Endothelial cell of umbilical vein (primary cell): ENCODE measurements around the gene SHISA9. TPM values are rescaled to one million over a fixed set of nuclear protein-coding genes. Genes with fewer than 3 reads are reported as not detected.

ENCODE experiments used
- BruUV-seq: library from RNA; stranded (reverse); fragments of 400-500 nt; replicated peaks from 2 replicates; lab custom pipeline; 2021; lab: Mats Ljungman, UMichigan
- CTCF ChIA-PET: fragments of 300-600, 350-600 bp; sonication (Branson Sonifier 250); formaldehyde crosslinking; loops from one replicate; lab custom pipeline; 2021; ENCODE audit warnings: antibody characterized with exemption, inconsistent platforms; lab: Charles Lee
- POLR2A ChIA-PET: fragments of 300-600, 350-600 bp; sonication (Branson Sonifier 250); formaldehyde crosslinking; loops from one replicate; lab custom pipeline; 2021; ENCODE audit warnings: antibody characterized with exemption, inconsistent platforms; lab: Charles Lee
- DNase-seq: peaks from one replicate; pipeline ENCODE4 v3.0.0-alpha.2; 2011; ENCODE audit warnings: low read depth, low spot score
- FAIRE-seq: peaks from 2 replicates; lab custom pipeline; 2011; peaks lifted over from hg19 to GRCh38; lab: Jason Lieb, UNC
- H2AFZ ChIP-seq: 2 replicates; pipeline ENCODE4 v1.6.0; 2012; ENCODE audit warnings: low read depth, low read length, control low read depth, inconsistent platforms
- H3K27ac ChIP-seq: 2 replicates; pipeline ENCODE4 v1.5.1; 2011; ENCODE audit warnings: low read depth, mild to moderate bottlenecking, control low read depth, low read length, moderate library complexity; ENCODE audit not compliant: insufficient read depth
- H3K27me3 ChIP-seq, 2 experiments: 2 replicates each; pipeline versions ENCODE4 v1.6.0 to v1.6.1; 2011; ENCODE audit warnings: low read length in 2 of 2, mixed read lengths in 1 of 2; ENCODE audit not compliant: control insufficient read depth in 2 of 2, insufficient read depth in 2 of 2
- H3K36me3 ChIP-seq, 2 experiments: 2 replicates in 1 of 2; 3 replicates in 1 of 2; pipeline ENCODE4 v1.5.1; 2011; ENCODE audit warnings: low read length in 2 of 2, mild to moderate bottlenecking in 1 of 2, moderate library complexity in 1 of 2; ENCODE audit not compliant: control insufficient read depth in 2 of 2, insufficient read depth in 2 of 2; ENCODE audit errors: extremely low read depth in 1 of 2
- H3K4me1 ChIP-seq: 3 replicates; pipeline ENCODE4 v1.5.1; 2011; ENCODE audit warnings: mild to moderate bottlenecking, low read length; ENCODE audit not compliant: control insufficient read depth, insufficient read depth; ENCODE audit errors: extremely low read depth
- H3K4me2 ChIP-seq: 2 replicates; pipeline ENCODE4 v1.6.1; 2011; ENCODE audit warnings: low read length, control low read depth, mixed read lengths; ENCODE audit not compliant: insufficient read depth
- H3K4me3 ChIP-seq, 3 experiments: fragments of 200-600 bp in 1 of 3; sonication (generic), shearing (Covaris generic) in 1 of 3; replicated peaks in 1 of 3; 2 replicates each; pipeline ENCODE4 v1.5.1; 2011 to 2016; ENCODE audit warnings: control low read depth in 3 of 3, low read length in 3 of 3, mild to moderate bottlenecking in 2 of 3, inconsistent platforms in 1 of 3, low read depth in 1 of 3, moderate library complexity in 1 of 3; ENCODE audit not compliant: insufficient read depth in 1 of 3
- H3K79me2 ChIP-seq: 2 replicates; pipeline ENCODE4 v1.6.0; 2012; ENCODE audit warnings: low read length, inconsistent platforms; ENCODE audit not compliant: control insufficient read depth, insufficient read depth
- H3K9ac ChIP-seq: replicated peaks from 2 replicates; pipeline ENCODE3; 2011; ENCODE audit warnings: low read length, control low read depth; ENCODE audit not compliant: insufficient read depth; ENCODE audit errors: extremely low read depth
- H3K9me1 ChIP-seq: replicated peaks from 3 replicates; pipeline ENCODE4 v1.6.0; 2011; ENCODE audit warnings: mild to moderate bottlenecking, low read length; ENCODE audit not compliant: control insufficient read depth, insufficient read depth; ENCODE audit errors: extremely low read depth
- H3K9me3 ChIP-seq: replicated peaks from 2 replicates; pipeline ENCODE4 v1.5.1; 2012; ENCODE audit warnings: low read length, inconsistent platforms; ENCODE audit not compliant: control insufficient read depth, insufficient read depth
- H4K20me1 ChIP-seq: replicated peaks from 2 replicates; pipeline ENCODE3; 2011; ENCODE audit warnings: mild to moderate bottlenecking, low read length; ENCODE audit not compliant: control insufficient read depth, insufficient read depth; ENCODE audit errors: extremely low read depth
- EZH2 ChIP-seq: IDR thresholded peaks from 2 replicates; pipeline ENCODE4 v1.6.1; 2012; ENCODE audit warnings: borderline replicate concordance, low read depth, mild to moderate bottlenecking, moderate library complexity, low read length, inconsistent platforms; ENCODE audit not compliant: severe bottlenecking
- FOS ChIP-seq: IDR thresholded peaks from 2 replicates; pipeline ENCODE4 v1.6.1; 2011; ENCODE audit warnings: mild to moderate bottlenecking, low read length, moderate library complexity, borderline replicate concordance; ENCODE audit not compliant: insufficient read depth
- GATA2 ChIP-seq: IDR thresholded peaks from 2 replicates; pipeline ENCODE4 v1.7.0; 2011; ENCODE audit warnings: low read depth, mild to moderate bottlenecking, moderate library complexity, mixed read lengths, low read length; ENCODE audit not compliant: insufficient read length, insufficient read depth
- JUN ChIP-seq: IDR thresholded peaks from 2 replicates; pipeline ENCODE4 v1.6.1; 2011; ENCODE audit warnings: borderline replicate concordance, low read depth; ENCODE audit not compliant: insufficient read length, insufficient read depth
- MYC ChIP-seq: IDR thresholded peaks from one replicate; pipeline ENCODE4 v1.6.1; 2011; ENCODE audit warnings: mild to moderate bottlenecking, low read depth, low read length
- POLR2A ChIP-seq: IDR thresholded peaks from 2 replicates; pipeline ENCODE4 v1.6.1; 2012; ENCODE audit warnings: low read depth, mild to moderate bottlenecking, control low read depth, low read length
- POLR2AphosphoS5 ChIP-seq: IDR thresholded peaks from 2 replicates; pipeline ENCODE4 v1.6.1; 2012; ENCODE audit warnings: low read depth, mild to moderate bottlenecking, control low read depth, low read length, moderate library complexity; ENCODE audit not compliant: insufficient read depth
- dilution Hi-C: fragments of 300-500 bp; cut with MboI; formaldehyde crosslinking; loops from one replicate; pipeline ENCODE4 v1.15.0; 2019; ENCODE audit warnings: low sequenced_read_pairs; ENCODE audit not compliant: extremely low pct_ligation_motif_present
- intact Hi-C: fragments of 100-400 bp; cut with micrococcal nuclease; formaldehyde crosslinking; loops from one replicate; pipeline ENCODE4 v1.10.0; 2022
- polyA plus RNA-seq, 4 experiments: library from polyadenylated mRNA; depleted of rRNA in 3 of 4; stranded (reverse) in 3 of 4; unstranded in 1 of 4; fragments of >200 nt; gene quantifications; 2 replicates each; pipeline versions ENCODE4 v1.2.1 to v1.2.3, GENCODE V29; 2011 to 2012; ENCODE audit warnings: missing spikeins in 1 of 4
- total RNA-seq: library from RNA; stranded (reverse); gene quantifications from 2 replicates; pipeline ENCODE4 v1.2.3, GENCODE V29; 2021
- TF ChIP-seq, protein P1 (sequence below), 2 donors: IDR thresholded peaks; 1 replicate in 1 of 2; 2 replicates in 1 of 2; pipeline ENCODE4 v1.5.1; 2011; ENCODE audit warnings: low read length in 2 of 2, mild to moderate bottlenecking in 2 of 2, moderate library complexity in 2 of 2, control low read depth in 1 of 2, inconsistent platforms in 1 of 2, low read depth in 1 of 2; ENCODE audit not compliant: insufficient read depth in 1 of 2; ENCODE audit errors: extremely low read depth in 1 of 2
- TF ChIP-seq, protein P2 (sequence below): IDR thresholded peaks from 2 replicates; pipeline ENCODE4 v1.6.1; 2011; ENCODE audit not compliant: insufficient read depth, insufficient read length

The SHISA9 gene
- total and polyA plus RNA-seq, 2 donors (not counting 3 experiments of a cell fraction or from before 2014, with no cell fraction given), result not detected

DNA sequence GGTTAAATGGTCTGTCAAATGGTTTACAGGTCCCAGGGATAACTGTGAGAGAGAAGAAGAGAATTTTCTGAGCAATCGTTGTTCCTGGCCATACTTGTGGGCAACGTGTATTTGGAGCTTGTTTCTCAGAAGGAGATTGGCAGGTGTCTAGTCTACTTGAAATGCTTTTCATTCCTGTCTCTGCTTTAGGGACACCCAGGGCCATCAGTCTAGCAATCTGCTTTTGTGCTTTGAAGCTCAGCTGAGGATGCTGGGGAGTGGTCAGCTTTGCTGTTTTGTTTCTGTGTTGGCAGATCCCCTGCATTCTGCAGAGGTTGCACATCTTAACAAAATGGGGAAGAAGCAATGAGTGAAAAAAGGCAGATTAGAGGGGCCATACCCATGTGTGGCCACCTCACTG is 193.7 kb downstream of the SHISA9 start:
- DNase-seq (no peak), FAIRE-seq (no peak)
- Histone ChIP-seq H3K9me3 (peaks cover 8% of the 10 kb centered on the region), H3K4me2 (no peak overlapping the region), H4K20me1 (no peaks in the 10 kb centered on the region), H3K9ac (no peak overlapping the region), H3K27ac (no peak overlapping the region), H2AFZ (no peak overlapping the region), H3K27me3 (no peaks in the 10 kb centered on the region), H3K9me1 (no peaks in the 10 kb centered on the region), H3K4me1 (no peaks in the 10 kb centered on the region), H3K79me2 (no peaks in the 10 kb centered on the region), H3K4me3 (no peak overlapping the region), H3K36me3 (no peaks in the 10 kb centered on the region)
- BruUV-seq, result no TSS peak
- TF ChIP-seq POLR2AphosphoS5 (no peak), POLR2A (no peak), GATA2 (no peak), JUN (no peak), MYC (no peak), FOS (no peak), EZH2 (no peak)
- TF ChIP-seq, protein P1, sequence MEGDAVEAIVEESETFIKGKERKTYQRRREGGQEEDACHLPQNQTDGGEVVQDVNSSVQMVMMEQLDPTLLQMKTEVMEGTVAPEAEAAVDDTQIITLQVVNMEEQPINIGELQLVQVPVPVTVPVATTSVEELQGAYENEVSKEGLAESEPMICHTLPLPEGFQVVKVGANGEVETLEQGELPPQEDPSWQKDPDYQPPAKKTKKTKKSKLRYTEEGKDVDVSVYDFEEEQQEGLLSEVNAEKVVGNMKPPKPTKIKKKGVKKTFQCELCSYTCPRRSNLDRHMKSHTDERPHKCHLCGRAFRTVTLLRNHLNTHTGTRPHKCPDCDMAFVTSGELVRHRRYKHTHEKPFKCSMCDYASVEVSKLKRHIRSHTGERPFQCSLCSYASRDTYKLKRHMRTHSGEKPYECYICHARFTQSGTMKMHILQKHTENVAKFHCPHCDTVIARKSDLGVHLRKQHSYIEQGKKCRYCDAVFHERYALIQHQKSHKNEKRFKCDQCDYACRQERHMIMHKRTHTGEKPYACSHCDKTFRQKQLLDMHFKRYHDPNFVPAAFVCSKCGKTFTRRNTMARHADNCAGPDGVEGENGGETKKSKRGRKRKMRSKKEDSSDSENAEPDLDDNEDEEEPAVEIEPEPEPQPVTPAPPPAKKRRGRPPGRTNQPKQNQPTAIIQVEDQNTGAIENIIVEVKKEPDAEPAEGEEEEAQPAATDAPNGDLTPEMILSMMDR (IDR thresholded peaks at IDR 0.05; ENCODE audit: extremely low read depth in 1 of 2, insufficient read depth in 1 of 2, low read depth in 1 of 2, low read length in 2 of 2), result no peak
- TF ChIP-seq, protein P2, sequence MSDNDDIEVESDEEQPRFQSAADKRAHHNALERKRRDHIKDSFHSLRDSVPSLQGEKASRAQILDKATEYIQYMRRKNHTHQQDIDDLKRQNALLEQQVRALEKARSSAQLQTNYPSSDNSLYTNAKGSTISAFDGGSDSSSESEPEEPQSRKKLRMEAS, result no peak
- intact Hi-C loops, result no loop called here
- CTCF ChIA-PET, result no interaction called here
- dilution Hi-C loops, result no loop called here
- POLR2A ChIA-PET, result no interaction called here
